Stimulated activated CD8-positive, alpha-beta memory T cell treated with anti-CD3 and anti-CD28 coated beads, Interleukin-4, amount 100 ng/mL, for 1 hour (primary cell): ENCODE results near the gene PIGR.
A peak's percentile ranks its signal among the peaks of the same experiment; 100 is the strongest.

Source experiments
- DNase-seq, 2 donors: peaks; one replicate each; pipeline ENCODE4 v3.0.0-alpha.2; 2020; ENCODE audit warnings: low read depth in 2 of 2, low spot score in 1 of 2

PIGR gene

GRCh38 chr1:206946261-206946660, at the start of gene PIGR:
Gene PIGR (minus strand): TSS chr1:206946466. CDS start chr1:206940531, 5,935 bp downstream.
- no peak for DNase-seq

- no peak for DNase-seq
These were observed 46.5 kb upstream of the PIGR start for GRCh38 chr1:206992790-206993189.

GRCh38 chr1:206987873-206988272, 41.6 kb upstream of the PIGR start:
- DNase-seq, result no peak

GRCh38 chr1:206986885-206987284, 40.6 kb upstream of the PIGR start:
- DNase-seq, result no peak

GRCh38 chr1:206986402-206986801, 40.1 kb upstream of the PIGR start:
- no peak for DNase-seq

- DNase-seq, result no peak
These were observed 39.0 kb upstream of the PIGR start for GRCh38 chr1:206985162-206985749.

- peak; percentile 16 to 22 for DNase-seq
These were observed 36.0 kb upstream of the PIGR start for GRCh38 chr1:206982216-206982615.

- DNase-seq, result no peak
These were observed 33.2 kb upstream of the PIGR start for GRCh38 chr1:206979379-206980043.

GRCh38 chr1:206978259-206978658, 32.0 kb upstream of the PIGR start:
- no peak for DNase-seq

- DNase-seq, result no peak
These were observed 29.0 kb upstream of the PIGR start for GRCh38 chr1:206975306-206975705.

- no peak for DNase-seq
These were observed 27.9 kb upstream of the PIGR start for GRCh38 chr1:206974140-206974539.

GRCh38 chr1:206972728-206973127, 26.5 kb upstream of the PIGR start:
- no peak for DNase-seq

GRCh38 chr1:206971029-206971655, 24.9 kb upstream of the PIGR start:
- DNase-seq, result no peak

GRCh38 chr1:206970446-206970845, 24.2 kb upstream of the PIGR start, which contains the start of gene FCAMR:
Gene FCAMR (minus strand): TSS chr1:206970460. CDS start chr1:206970125, 335 bp downstream.
- DNase-seq, result no peak

GRCh38 chr1:206969090-206969489, 22.8 kb upstream of the PIGR start:
- no peak for DNase-seq

- no peak for DNase-seq
These were observed 21.0 kb upstream of the PIGR start for GRCh38 chr1:206967096-206967849.

GRCh38 chr1:206965781-206966180, 19.5 kb upstream of the PIGR start:
- no peak for DNase-seq

- DNase-seq, result no peak
These were observed 17.5 kb upstream of the PIGR start for GRCh38 chr1:206963740-206964139.

GRCh38 chr1:206963119-206963712, 16.9 kb upstream of the PIGR start:
- no peak for DNase-seq

GRCh38 chr1:206962272-206962671, 16.0 kb upstream of the PIGR start:
- DNase-seq, result no peak

GRCh38 chr1:206961668-206962067, 15.4 kb upstream of the PIGR start:
- DNase-seq, result no peak
